ENCODE measurements around the gene SYNDIG1. TPM values are rescaled to one million over a fixed set of nuclear protein-coding genes. Genes with fewer than 3 reads are reported as not detected.

Gene SYNDIG1
- total RNA-seq, 4 donors from 2014 or later: 0.51 to 3.4 (median 2.8) TPM; not detected in 1

- Histone ChIP-seq H3K9me3 (no peaks in the 10 kb centered on the region), H3K27ac (no peak overlapping the region), H3K4me3 (no peak overlapping the region), H3K4me1 (no peaks in the 10 kb centered on the region), H3K27me3 (no peaks in the 10 kb centered on the region), H3K36me3 (no peaks in the 10 kb centered on the region)
- intact Hi-C loops (cut with DNase I; ENCODE audit: low total_unique reads): no loop called here
- no peak for TF ChIP-seq POLR2A (IDR thresholded peaks at IDR 0.05)
- no peak for TF ChIP-seq CTCF (IDR thresholded peaks at IDR 0.05)
- DNase-seq: no peak
Observed at GRCh38 chr20:24649787-24650490, 180.5 kb downstream of the SYNDIG1 start.

GRCh38 chr20:24651171-24651975 is 181.9 kb downstream of the SYNDIG1 start:
- Histone ChIP-seq H3K4me3 (no peak overlapping the region), H3K27ac (no peak overlapping the region), H3K9me3 (no peaks in the 10 kb centered on the region), H3K4me1 (no peaks in the 10 kb centered on the region), H3K36me3 (no peaks in the 10 kb centered on the region), H3K27me3 (no peaks in the 10 kb centered on the region)
- TF ChIP-seq CTCF (IDR thresholded peaks at IDR 0.05): no peak
- no peak for TF ChIP-seq POLR2A (IDR thresholded peaks at IDR 0.05)
- no peak for DNase-seq
- intact Hi-C loops (cut with DNase I; ENCODE audit: low total_unique reads): no loop called here

- intact Hi-C loops (cut with DNase I; ENCODE audit: low total_unique reads): no loop called here
- Histone ChIP-seq H3K27me3 (no peaks in the 10 kb centered on the region), H3K4me1 (no peaks in the 10 kb centered on the region), H3K4me3 (no peak overlapping the region), H3K9me3 (no peaks in the 10 kb centered on the region), H3K27ac (no peak overlapping the region), H3K36me3 (no peaks in the 10 kb centered on the region)
- no peak for TF ChIP-seq CTCF (IDR thresholded peaks at IDR 0.05)
- no peak for TF ChIP-seq POLR2A (IDR thresholded peaks at IDR 0.05)
- DNase-seq: no peak
Observed at GRCh38 chr20:24651976-24652345, 182.5 kb downstream of the SYNDIG1 start.

- no peak for DNase-seq
- TF ChIP-seq POLR2A (IDR thresholded peaks at IDR 0.05): no peak
- TF ChIP-seq CTCF (IDR thresholded peaks at IDR 0.05): no peak
- intact Hi-C loops (cut with DNase I; ENCODE audit: low total_unique reads): no loop called here
- Histone ChIP-seq H3K27ac (no peak overlapping the region), H3K27me3 (no peaks in the 10 kb centered on the region), H3K9me3 (no peaks in the 10 kb centered on the region), H3K4me3 (no peak overlapping the region), H3K36me3 (no peaks in the 10 kb centered on the region), H3K4me1 (no peaks in the 10 kb centered on the region)
Observed at GRCh38 chr20:24653306-24653705, 183.9 kb downstream of the SYNDIG1 start.

GRCh38 chr20:24654425-24654824 is 185.0 kb downstream of the SYNDIG1 start:
- Histone ChIP-seq H3K4me1 (no peaks in the 10 kb centered on the region), H3K36me3 (no peaks in the 10 kb centered on the region), H3K4me3 (no peak overlapping the region), H3K27ac (no peak overlapping the region), H3K27me3 (no peaks in the 10 kb centered on the region), H3K9me3 (no peaks in the 10 kb centered on the region)
- DNase-seq: no peak
- intact Hi-C loops (cut with DNase I; ENCODE audit: low total_unique reads): no loop called here
- TF ChIP-seq CTCF (IDR thresholded peaks at IDR 0.05) (no peak), POLR2A (IDR thresholded peaks at IDR 0.05) (no peak)

All from uterus (tissue), 4 donors.